ENCODE measurements around the gene MECP2. TPM values are rescaled to one million over a fixed set of nuclear protein-coding genes. Genes with fewer than 3 reads are reported as not detected.

MECP2 gene
- polyA plus RNA-seq, 1 donor (not counting 4 experiments of a cell fraction or from before 2014, with no cell fraction given), result 9.9 TPM

GRCh38 chrX:154090731-154091130 is 6.8 kb downstream of the MECP2 start:
- Histone ChIP-seq H3K9me3 (ENCODE audit: control insufficient read depth, low read depth, low read length) (no peaks in the 10 kb centered on the region), H3K27me3 (ENCODE audit: control insufficient read depth, extremely low read depth, insufficient read depth, low read length) (no peaks in the 10 kb centered on the region), H2AFZ (ENCODE audit: control insufficient read depth, low read length) (no peak overlapping the region), H3K9me1 (ENCODE audit: control insufficient read depth, extremely low read depth, insufficient read depth, low read length) (no peaks in the 10 kb centered on the region), H3K27ac (ENCODE audit: control insufficient read depth, insufficient read depth, low read length) (no peak overlapping the region), H3K9ac (ENCODE audit: control insufficient read depth, extremely low read depth, insufficient read depth, low read length) (no peak overlapping the region), H3K36me3 (ENCODE audit: control insufficient read depth in 2 of 2, extremely low read depth in 1 of 2, insufficient read depth in 2 of 2, low read length in 2 of 2) (no peaks in the 10 kb centered on the region), H3K4me2 (ENCODE audit: control insufficient read depth, extremely low read depth, insufficient read depth, low read depth, low read length) (no peak overlapping the region), H3K79me2 (ENCODE audit: control insufficient read depth, insufficient read depth, low read length) (peaks cover 65% of the 10 kb centered on the region), H4K20me1 (ENCODE audit: control insufficient read depth, extremely low read depth, insufficient read depth, low read length) (peaks cover 11% of the 10 kb centered on the region), H3K4me1 (ENCODE audit: control insufficient read depth, extremely low read depth, insufficient read depth, low read length) (peaks cover 10% of the 10 kb centered on the region), H3K4me3 (ENCODE audit: control insufficient read depth in 2 of 3, extremely low read depth in 1 of 3, insufficient read depth in 2 of 3, low read depth in 1 of 3, low read length in 3 of 3) (no peak overlapping the region)
- DNase-seq (ENCODE audit: low read depth, low spot score) (no peak), FAIRE-seq (no peak)
- dilution Hi-C loops (cut with MboI; ENCODE audit: extremely low pct_ligation_motif_present, low sequenced_read_pairs), result no loop called here
- TF ChIP-seq EZH2 (IDR thresholded peaks at IDR 0.05; ENCODE audit: low read length) (no peak), CTCF (optimal IDR thresholded peaks at IDR 0.05 in 1 of 3, IDR thresholded peaks at IDR 0.05 in 1 of 3, conservative IDR thresholded peaks at IDR 0.05 in 1 of 3; ENCODE audit: extremely low read depth in 1 of 3, insufficient read depth in 2 of 3, low read length in 3 of 3) (no peak)

- dilution Hi-C loops (cut with MboI; ENCODE audit: extremely low pct_ligation_motif_present, low sequenced_read_pairs), result no loop called here
- Histone ChIP-seq H3K9me1 (ENCODE audit: control insufficient read depth, extremely low read depth, insufficient read depth, low read length) (no peaks in the 10 kb centered on the region), H3K79me2 (ENCODE audit: control insufficient read depth, insufficient read depth, low read length) (peaks cover 42% of the 10 kb centered on the region), H3K36me3 (ENCODE audit: control insufficient read depth in 2 of 2, extremely low read depth in 1 of 2, insufficient read depth in 2 of 2, low read length in 2 of 2) (no peaks in the 10 kb centered on the region), H3K9me3 (ENCODE audit: control insufficient read depth, low read depth, low read length) (no peaks in the 10 kb centered on the region), H2AFZ (ENCODE audit: control insufficient read depth, low read length) (no peak overlapping the region), H3K27me3 (ENCODE audit: control insufficient read depth, extremely low read depth, insufficient read depth, low read length) (no peaks in the 10 kb centered on the region), H3K9ac (ENCODE audit: control insufficient read depth, extremely low read depth, insufficient read depth, low read length) (no peak overlapping the region), H3K4me3 (ENCODE audit: control insufficient read depth in 2 of 3, extremely low read depth in 1 of 3, insufficient read depth in 2 of 3, low read depth in 1 of 3, low read length in 3 of 3) (no peak overlapping the region), H4K20me1 (ENCODE audit: control insufficient read depth, extremely low read depth, insufficient read depth, low read length) (no peaks in the 10 kb centered on the region), H3K4me2 (ENCODE audit: control insufficient read depth, extremely low read depth, insufficient read depth, low read depth, low read length) (no peak overlapping the region), H3K4me1 (ENCODE audit: control insufficient read depth, extremely low read depth, insufficient read depth, low read length) (no peaks in the 10 kb centered on the region), H3K27ac (ENCODE audit: control insufficient read depth, insufficient read depth, low read length) (no peak overlapping the region)
- FAIRE-seq, result no peak
- DNase-seq (ENCODE audit: low read depth, low spot score), result no peak
- TF ChIP-seq EZH2 (IDR thresholded peaks at IDR 0.05; ENCODE audit: low read length) (no peak), CTCF (optimal IDR thresholded peaks at IDR 0.05 in 1 of 3, IDR thresholded peaks at IDR 0.05 in 1 of 3, conservative IDR thresholded peaks at IDR 0.05 in 1 of 3; ENCODE audit: extremely low read depth in 1 of 3, insufficient read depth in 2 of 3, low read length in 3 of 3) (no peak)
Measured at GRCh38 chrX:154084449-154085300, 12.8 kb downstream of the MECP2 start.

All from keratinocyte (primary cell).